Left lung (tissue), 10 donors: ENCODE data around the gene ADM2. TPM values are rescaled to one million over a fixed set of nuclear protein-coding genes. Genes with fewer than 3 reads are reported as not detected.

Experiments used
- ATAC-seq: fragments of 200-7000 bp; cut with Tn5 transposase; one replicate; pipeline ENCODE4 v1.9.1; 2020; ENCODE audit warnings: moderate library complexity
- DNase-seq, 4 donors: peaks; one replicate each; pipeline ENCODE4 v3.0.0-alpha.2; 2013 to 2020
- H3K27ac ChIP-seq, 2 donors: fragments of 200-600 bp; sonication (generic) in 1 of 2; one replicate each; pipeline versions ENCODE4 v1.5.0 to v1.8.0; 2020 to 2021
- H3K27me3 ChIP-seq, 2 donors: fragments of 200-600 bp; sonication (generic) in 1 of 2; one replicate each; pipeline versions ENCODE4 v1.5.0 to v1.8.0; 2020 to 2021
- H3K36me3 ChIP-seq, 2 donors: fragments of 200-600 bp; sonication (generic) in 1 of 2; one replicate each; pipeline versions ENCODE4 v1.5.0 to v1.8.0; 2020 to 2021
- H3K4me1 ChIP-seq, 2 donors: fragments of 200-600 bp; one replicate each; pipeline ENCODE4 v1.8.0; 2021
- H3K4me3 ChIP-seq, 2 donors: fragments of 200-600 bp; sonication (generic) in 1 of 2; one replicate each; pipeline versions ENCODE4 v1.5.0 to v1.8.0; 2020 to 2021; ENCODE audit warnings: mild to moderate bottlenecking in 1 of 2
- H3K9me3 ChIP-seq, 2 donors: fragments of 200-600 bp; sonication (generic) in 1 of 2; one replicate each; pipeline versions ENCODE4 v1.5.0 to v1.8.0; 2020 to 2021
- CTCF ChIP-seq, 2 donors: fragments of 200-600 bp; sonication (generic) in 1 of 2; IDR thresholded peaks; one replicate each; pipeline versions ENCODE4 v1.5.0 to v1.8.0; 2021; ENCODE audit warnings: antibody characterized with exemption in 2 of 2
- intact Hi-C, 2 donors: fragments of 100-400 bp; cut with DNase I; formaldehyde crosslinking; loops; one replicate each; pipeline versions ENCODE4 v1.11.2 to v1.14.2; 2022
- polyA plus RNA-seq, 6 donors: library from polyadenylated mRNA; unstranded; fragments of 120-200 nt; gene quantifications; one replicate each; pipeline ENCODE4 v1.2.1, GENCODE V29; 2013; ENCODE audit not compliant: insufficient read length in 6 of 6
- total RNA-seq, 2 donors: library from RNA; stranded (reverse); fragmentation: NEBNext Ultra II Directional; extraction: Animal tissue kit (Norgen Biotek cat#: 25700); gene quantifications; one replicate each; pipeline ENCODE4 v1.2.1, GENCODE V29; 2021
- donor health status: DM: no; HTN: yes; CAD: no.
- donor health status: DM: no; HTN: no; CAD: no.

The ADM2 gene
- total and polyA plus RNA-seq, 8 donors: 0.29 to 3.5 (median 0.65) TPM

GRCh38 chr22:50483977-50484853 lies 2.9 kb downstream of the ADM2 start:
- Histone ChIP-seq H3K27ac (no peak overlapping the region), H3K36me3 (no peaks in the 10 kb centered on the region), H3K4me3 (no peak overlapping the region), H3K27me3 (peaks cover 22 to 91% of the 10 kb centered on the region in 2 donors), H3K9me3 (no peaks in the 10 kb centered on the region), H3K4me1 (peaks cover 5 to 15% of the 10 kb centered on the region in 2 donors)
- intact Hi-C loops: no loop called here
- no peak for TF ChIP-seq CTCF (IDR thresholded peaks at IDR 0.05)
- ATAC-seq: no peak
- peak in 1 of 4 donors; percentile 73 for DNase-seq

- Histone ChIP-seq H3K27me3 (peaks cover 18 to 84% of the 10 kb centered on the region in 2 donors), H3K4me3 (no peak overlapping the region), H3K27ac (no peak overlapping the region), H3K36me3 (no peaks in the 10 kb centered on the region), H3K9me3 (no peaks in the 10 kb centered on the region), H3K4me1 (peaks cover 5 to 15% of the 10 kb centered on the region in 2 donors)
- ATAC-seq: peak; percentile 37
- DNase-seq: peak in 1 of 4 donors; percentile 84
- no peak for TF ChIP-seq CTCF (IDR thresholded peaks at IDR 0.05)
- intact Hi-C loops: no loop called here
These were observed 4.1 kb downstream of the ADM2 start for GRCh38 chr22:50485221-50486131.

- no peak within 1 kb of the TSS for H3K4me3 ChIP-seq
- H3K27ac ChIP-seq: no peak within 1 kb of the TSS
- H3K27me3 ChIP-seq: peaks cover 6 to 72% of the 10 kb centered on the region in 2 donors
- DNase-seq (peak in 1 of 4 donors; percentile 68), ATAC-seq (no peak)
- H3K36me3 ChIP-seq: no peaks in the 10 kb centered on the region
- H3K9me3 ChIP-seq: no peaks in the 10 kb centered on the region
- peaks cover 0 to 7% of the 10 kb centered on the region in 2 donors for H3K4me1 ChIP-seq
- intact Hi-C loops: no loop called here
- TF ChIP-seq CTCF (IDR thresholded peaks at IDR 0.05): no peak
These were observed 5.4 kb downstream of the ADM2 start, which contains the start of gene MIOX for GRCh38 chr22:50486561-50487289. MIOX (plus strand) TSS chr22:50486859; CDS start chr22:50486898, 39 bp downstream.

GRCh38 chr22:50487290-50488005 lies 6.1 kb downstream of the ADM2 start:
- Histone ChIP-seq H3K36me3 (no peaks in the 10 kb centered on the region), H3K4me1 (no peaks in the 10 kb centered on the region), H3K4me3 (no peak overlapping the region), H3K27ac (no peak overlapping the region), H3K9me3 (no peaks in the 10 kb centered on the region), H3K27me3 (peaks cover 0 to 65% of the 10 kb centered on the region in 2 donors)
- no peak for TF ChIP-seq CTCF (IDR thresholded peaks at IDR 0.05)
- ATAC-seq (no peak), DNase-seq (no peak)
- intact Hi-C loops: no loop called here
